ENCODE results near the gene MAJIN.

DNA sequence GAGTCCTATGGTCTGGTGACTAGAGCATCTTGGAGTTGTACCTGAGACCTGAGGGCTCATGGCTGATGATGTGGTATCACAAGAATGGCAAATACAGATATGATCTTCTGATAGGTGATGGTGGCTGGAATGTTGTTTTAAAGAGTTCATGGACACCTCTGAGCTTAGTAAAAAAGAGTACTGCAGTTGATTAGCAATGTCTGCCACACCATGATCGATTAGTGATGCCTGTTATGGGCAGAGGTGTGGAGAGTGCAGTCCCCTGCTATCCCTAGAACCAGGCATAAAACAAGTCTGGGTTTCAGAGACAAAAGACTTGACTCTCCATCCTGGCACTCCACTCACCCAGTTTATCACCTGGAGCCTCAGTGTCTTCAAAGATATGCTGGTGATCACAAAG, 26.2 kb upstream of the MAJIN start:
- TF ChIP-seq, protein P1, sequence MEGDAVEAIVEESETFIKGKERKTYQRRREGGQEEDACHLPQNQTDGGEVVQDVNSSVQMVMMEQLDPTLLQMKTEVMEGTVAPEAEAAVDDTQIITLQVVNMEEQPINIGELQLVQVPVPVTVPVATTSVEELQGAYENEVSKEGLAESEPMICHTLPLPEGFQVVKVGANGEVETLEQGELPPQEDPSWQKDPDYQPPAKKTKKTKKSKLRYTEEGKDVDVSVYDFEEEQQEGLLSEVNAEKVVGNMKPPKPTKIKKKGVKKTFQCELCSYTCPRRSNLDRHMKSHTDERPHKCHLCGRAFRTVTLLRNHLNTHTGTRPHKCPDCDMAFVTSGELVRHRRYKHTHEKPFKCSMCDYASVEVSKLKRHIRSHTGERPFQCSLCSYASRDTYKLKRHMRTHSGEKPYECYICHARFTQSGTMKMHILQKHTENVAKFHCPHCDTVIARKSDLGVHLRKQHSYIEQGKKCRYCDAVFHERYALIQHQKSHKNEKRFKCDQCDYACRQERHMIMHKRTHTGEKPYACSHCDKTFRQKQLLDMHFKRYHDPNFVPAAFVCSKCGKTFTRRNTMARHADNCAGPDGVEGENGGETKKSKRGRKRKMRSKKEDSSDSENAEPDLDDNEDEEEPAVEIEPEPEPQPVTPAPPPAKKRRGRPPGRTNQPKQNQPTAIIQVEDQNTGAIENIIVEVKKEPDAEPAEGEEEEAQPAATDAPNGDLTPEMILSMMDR (IDR thresholded peaks at IDR 0.05) = no peak
- no peak for TF ChIP-seq SIN3A (IDR thresholded peaks at IDR 0.05; ENCODE audit: borderline replicate concordance, low read depth, low read length)

All from SK-N-SH (cell line).